KMS-11 (cell line): ENCODE measurements around the gene ADGRG6.

Experiments used
- H2AFZ ChIP-seq: fragments of 200-600 bp; sonication (generic); 2 replicates; pipeline ENCODE4 v1.6.1; 2016; ENCODE audit warnings: antibody characterized with exemption, mixed run types, low read depth
- H3K27ac ChIP-seq: fragments of 200-600 bp; sonication (generic); 2 replicates; pipeline ENCODE4 v1.6.1; 2016; ENCODE audit warnings: mild to moderate bottlenecking, mixed run types
- H3K27me3 ChIP-seq: fragments of 200-600 bp; sonication (generic); 2 replicates; pipeline ENCODE4 v1.6.1; 2017; ENCODE audit warnings: mild to moderate bottlenecking, low read depth, mixed run types, moderate library complexity; ENCODE audit not compliant: insufficient read depth
- H3K36me3 ChIP-seq: fragments of 200-600 bp; sonication (generic); 2 replicates; pipeline ENCODE4 v1.6.1; 2017; ENCODE audit warnings: mild to moderate bottlenecking, mixed run types; ENCODE audit not compliant: insufficient read depth
- H3K4me1 ChIP-seq: fragments of 200-600 bp; sonication (generic); 2 replicates; pipeline ENCODE4 v1.6.1; 2016; ENCODE audit warnings: mild to moderate bottlenecking, low read depth, mixed run types; ENCODE audit not compliant: poor library complexity, severe bottlenecking
- H3K4me2 ChIP-seq: fragments of 200-600 bp; sonication (generic); 2 replicates; pipeline ENCODE4 v1.7.0; 2016; ENCODE audit warnings: mild to moderate bottlenecking, mixed run types
- H3K4me3 ChIP-seq: fragments of 200-600 bp; sonication (generic); IDR thresholded peaks from 2 replicates; pipeline ENCODE4 v1.6.1; 2017; ENCODE audit warnings: low read depth, low read length, mixed read lengths; ENCODE audit not compliant: insufficient read depth
- H3K79me2 ChIP-seq: fragments of 200-600 bp; sonication (generic); 2 replicates; pipeline ENCODE4 v1.6.1; 2016; ENCODE audit warnings: low read depth, mixed run types; ENCODE audit not compliant: insufficient read depth
- H3K9ac ChIP-seq: fragments of 200-600 bp; sonication (generic); 2 replicates; pipeline ENCODE4 v1.6.1; 2016; ENCODE audit warnings: mild to moderate bottlenecking, mixed run types
- H4K20me1 ChIP-seq: fragments of 200-600 bp; sonication (generic); 2 replicates; pipeline ENCODE4 v1.6.1; 2016; ENCODE audit warnings: mild to moderate bottlenecking, mixed run types; ENCODE audit not compliant: insufficient read depth
- CTCF ChIP-seq: fragments of 200-600 bp; sonication (generic); conservative IDR thresholded peaks from 2 replicates; pipeline ENCODE4 v1.6.1; 2017; ENCODE audit warnings: low read depth, mild to moderate bottlenecking, antibody characterized with exemption, low read length, moderate library complexity, mixed read lengths

The ADGRG6 gene

GRCh38 chr6:142381181-142381580, 79.4 kb downstream of the ADGRG6 start:
- H4K20me1 ChIP-seq, result no peaks in the 10 kb centered on the region
- H3K4me2 ChIP-seq, result no peak overlapping the region
- no peaks in the 10 kb centered on the region for H3K79me2 ChIP-seq
- H3K27me3 ChIP-seq, result no peaks in the 10 kb centered on the region
- H3K36me3 ChIP-seq, result no peaks in the 10 kb centered on the region
- H2AFZ ChIP-seq, result no peak overlapping the region
- no peaks in the 10 kb centered on the region for H3K4me1 ChIP-seq
- no peak overlapping the region for H3K27ac ChIP-seq
- H3K4me3 ChIP-seq, result no peak overlapping the region
- H3K9ac ChIP-seq, result no peak overlapping the region
- no peak for TF ChIP-seq CTCF

GRCh38 chr6:142381845-142382378, 80.1 kb downstream of the ADGRG6 start:
- no peaks in the 10 kb centered on the region for H4K20me1 ChIP-seq
- no peak overlapping the region for H3K4me3 ChIP-seq
- H3K9ac ChIP-seq, result no peak overlapping the region
- no peaks in the 10 kb centered on the region for H3K79me2 ChIP-seq
- no peaks in the 10 kb centered on the region for H3K27me3 ChIP-seq
- no peaks in the 10 kb centered on the region for H3K4me1 ChIP-seq
- H3K27ac ChIP-seq, result no peak overlapping the region
- TF ChIP-seq CTCF, result no peak
- no peak overlapping the region for H3K4me2 ChIP-seq
- H3K36me3 ChIP-seq, result no peaks in the 10 kb centered on the region
- H2AFZ ChIP-seq, result no peak overlapping the region

GRCh38 chr6:142384519-142385254, 82.9 kb downstream of the ADGRG6 start:
- Histone ChIP-seq H3K27ac (no peak overlapping the region), H3K36me3 (no peaks in the 10 kb centered on the region), H3K4me1 (no peaks in the 10 kb centered on the region), H4K20me1 (no peaks in the 10 kb centered on the region), H2AFZ (no peak overlapping the region), H3K4me2 (no peak overlapping the region), H3K79me2 (no peaks in the 10 kb centered on the region), H3K27me3 (no peaks in the 10 kb centered on the region), H3K4me3 (no peak overlapping the region), H3K9ac (no peak overlapping the region)
- no peak for TF ChIP-seq CTCF

GRCh38 chr6:142385352-142385751, 83.5 kb downstream of the ADGRG6 start:
- Histone ChIP-seq H3K36me3 (no peaks in the 10 kb centered on the region), H3K27ac (no peak overlapping the region), H3K4me3 (no peak overlapping the region), H2AFZ (no peak overlapping the region), H3K79me2 (no peaks in the 10 kb centered on the region), H4K20me1 (no peaks in the 10 kb centered on the region), H3K4me1 (no peaks in the 10 kb centered on the region), H3K27me3 (no peaks in the 10 kb centered on the region), H3K9ac (no peak overlapping the region), H3K4me2 (no peak overlapping the region)
- TF ChIP-seq CTCF, result no peak
